ENCODE data around the gene TP53BP2.

DNA sequence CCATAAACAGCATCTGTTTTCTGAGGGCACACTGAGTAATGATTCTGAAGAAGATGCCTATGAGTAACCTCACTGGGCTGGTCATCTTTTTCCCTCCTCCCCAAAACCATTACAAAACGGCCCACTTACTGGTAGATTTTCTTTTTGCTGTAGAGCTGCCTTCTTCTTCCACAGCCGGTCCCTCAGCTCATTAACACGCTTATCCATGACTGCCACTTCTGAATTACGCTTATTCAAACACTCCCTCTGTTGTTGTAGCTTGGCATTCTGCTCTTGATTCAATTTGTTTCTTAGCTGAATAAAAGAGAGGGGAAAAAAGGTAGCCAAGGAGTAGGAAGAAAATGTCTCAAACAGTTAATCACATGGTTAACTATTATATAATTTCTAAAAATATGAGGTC lies 43.1 kb downstream of the TP53BP2 start:
- TF ChIP-seq, protein P1, sequence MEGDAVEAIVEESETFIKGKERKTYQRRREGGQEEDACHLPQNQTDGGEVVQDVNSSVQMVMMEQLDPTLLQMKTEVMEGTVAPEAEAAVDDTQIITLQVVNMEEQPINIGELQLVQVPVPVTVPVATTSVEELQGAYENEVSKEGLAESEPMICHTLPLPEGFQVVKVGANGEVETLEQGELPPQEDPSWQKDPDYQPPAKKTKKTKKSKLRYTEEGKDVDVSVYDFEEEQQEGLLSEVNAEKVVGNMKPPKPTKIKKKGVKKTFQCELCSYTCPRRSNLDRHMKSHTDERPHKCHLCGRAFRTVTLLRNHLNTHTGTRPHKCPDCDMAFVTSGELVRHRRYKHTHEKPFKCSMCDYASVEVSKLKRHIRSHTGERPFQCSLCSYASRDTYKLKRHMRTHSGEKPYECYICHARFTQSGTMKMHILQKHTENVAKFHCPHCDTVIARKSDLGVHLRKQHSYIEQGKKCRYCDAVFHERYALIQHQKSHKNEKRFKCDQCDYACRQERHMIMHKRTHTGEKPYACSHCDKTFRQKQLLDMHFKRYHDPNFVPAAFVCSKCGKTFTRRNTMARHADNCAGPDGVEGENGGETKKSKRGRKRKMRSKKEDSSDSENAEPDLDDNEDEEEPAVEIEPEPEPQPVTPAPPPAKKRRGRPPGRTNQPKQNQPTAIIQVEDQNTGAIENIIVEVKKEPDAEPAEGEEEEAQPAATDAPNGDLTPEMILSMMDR (IDR thresholded peaks at IDR 0.05), result no peak
- TF ChIP-seq POLR2A (IDR thresholded peaks at IDR 0.05), result no peak

All from uterus (tissue), 2 donors.